ENCODE data around the gene KIAA1755. TPM values are rescaled to one million over a fixed set of nuclear protein-coding genes. Genes with fewer than 3 reads are reported as not detected.
A peak's percentile ranks its signal among the peaks of the same experiment; 100 is the strongest.

Gene KIAA1755
- total RNA-seq, 3 donors from 2014 or later: not detected

DNA sequence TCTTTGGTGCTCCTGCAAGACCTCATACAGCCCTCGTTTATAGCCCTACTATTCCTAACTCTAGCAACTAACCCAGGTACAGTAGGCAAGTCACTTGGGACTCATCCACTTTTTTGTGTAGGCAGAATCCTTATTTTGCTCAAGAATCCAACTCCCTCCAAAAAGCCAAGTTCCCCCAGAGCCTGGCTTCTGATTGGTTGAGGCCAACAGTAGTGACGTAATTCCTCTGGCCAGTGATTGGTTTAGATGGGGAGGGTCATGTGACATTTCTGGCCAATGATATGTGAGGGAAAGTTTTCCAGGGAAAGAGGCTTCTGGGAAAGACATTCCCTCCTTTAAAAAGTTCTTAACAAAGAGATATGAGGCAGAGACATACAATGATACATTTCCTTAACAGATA lies 32.1 kb downstream of the KIAA1755 start:
- Mint-ChIP-seq H3K36me3 (ENCODE audit: insufficient read depth) (no peaks in the 10 kb centered on the region), H3K4me3 (no peak overlapping the region), H3K9me3 (no peaks in the 10 kb centered on the region), H3K4me1 (ENCODE audit: low read depth) (no peaks in the 10 kb centered on the region), H3K27me3 (ENCODE audit: low read depth) (peaks cover 16% of the 10 kb centered on the region)
- DNase-seq: no peak
- no peak for ATAC-seq

DNA sequence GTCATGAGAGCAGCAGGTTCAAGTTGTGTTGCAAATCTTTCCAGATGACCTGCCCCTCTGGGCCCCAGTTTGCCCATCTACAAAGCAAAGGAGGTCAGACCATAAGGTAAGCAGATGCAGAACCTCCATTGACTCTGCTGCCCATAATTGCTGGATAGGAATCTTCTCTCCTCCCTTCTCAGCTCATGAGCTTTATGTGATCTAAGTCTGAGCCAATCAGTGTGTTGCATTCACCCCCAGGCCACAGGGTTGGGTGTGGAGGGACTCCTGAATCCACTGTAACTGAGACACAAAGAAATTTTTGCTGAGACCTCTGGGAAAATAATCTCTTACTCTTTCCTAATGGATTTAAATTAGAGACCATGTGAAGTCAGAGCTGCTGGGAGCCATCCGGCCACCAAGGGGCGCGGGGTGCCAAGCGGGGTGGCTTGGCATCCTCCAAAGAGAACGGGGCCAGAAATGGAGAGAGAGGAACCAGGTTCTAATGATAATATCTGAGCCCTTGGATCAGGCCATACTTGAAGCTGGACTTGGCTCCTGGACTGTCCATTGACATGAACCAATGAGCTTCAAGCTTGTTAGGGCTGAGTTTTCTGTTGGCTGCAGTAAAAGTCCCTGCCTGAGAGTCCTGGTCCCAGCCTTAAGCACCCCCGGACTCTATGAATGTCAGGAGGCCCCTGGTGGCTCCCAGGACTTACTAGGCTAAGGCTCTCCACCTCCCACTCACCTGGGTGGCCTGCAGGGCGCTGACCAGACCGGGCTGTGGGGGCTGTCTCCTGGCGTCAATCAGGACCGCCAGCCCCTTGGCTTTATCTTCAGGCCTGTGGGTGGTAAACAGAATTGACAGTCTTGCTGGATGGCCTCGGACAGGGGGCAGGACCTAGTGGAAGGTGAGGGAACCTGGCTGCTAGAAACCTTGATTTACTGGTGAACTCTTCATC lies 32.8 kb downstream of the KIAA1755 start:
- DNase-seq (no peak), ATAC-seq (no peak)
- no peaks in the 10 kb centered on the region for H3K36me3 Mint-ChIP-seq (ENCODE audit: insufficient read depth)
- H3K9me3 Mint-ChIP-seq: no peaks in the 10 kb centered on the region
- no peak overlapping the region for H3K4me3 Mint-ChIP-seq
- no peaks in the 10 kb centered on the region for H3K4me1 Mint-ChIP-seq (ENCODE audit: low read depth)
- peaks cover 16% of the 10 kb centered on the region for H3K27me3 Mint-ChIP-seq (ENCODE audit: low read depth)

DNA sequence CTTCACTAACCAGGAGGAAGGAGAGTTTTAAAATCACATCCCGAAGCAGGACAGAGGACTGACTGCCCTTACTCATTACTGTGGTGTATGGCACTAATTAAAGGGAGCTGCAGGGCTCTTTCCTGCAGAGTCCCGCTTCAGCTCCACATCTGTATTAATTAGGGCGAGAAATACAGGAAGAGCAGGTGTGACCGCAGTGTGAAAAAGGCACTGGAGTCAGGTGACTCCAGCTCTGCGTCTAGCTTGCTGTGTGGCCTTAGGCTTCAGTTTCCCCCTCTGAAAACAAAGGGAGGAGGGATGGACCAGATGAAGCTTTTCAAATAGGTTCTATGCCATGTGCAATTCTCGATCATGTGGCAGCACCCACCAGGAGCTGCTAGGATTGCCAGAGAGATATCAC lies 34.0 kb downstream of the KIAA1755 start:
- H3K9me3 Mint-ChIP-seq: no peaks in the 10 kb centered on the region
- no peaks in the 10 kb centered on the region for H3K36me3 Mint-ChIP-seq (ENCODE audit: insufficient read depth)
- peaks cover 16% of the 10 kb centered on the region for H3K27me3 Mint-ChIP-seq (ENCODE audit: low read depth)
- H3K4me1 Mint-ChIP-seq (ENCODE audit: low read depth): no peaks in the 10 kb centered on the region
- ATAC-seq (no peak), DNase-seq (no peak)
- no peak overlapping the region for H3K4me3 Mint-ChIP-seq

- ATAC-seq: no peak
- Mint-ChIP-seq H3K27me3 (ENCODE audit: low read depth) (peaks cover 12% of the 10 kb centered on the region), H3K4me3 (no peak overlapping the region), H3K9me3 (no peaks in the 10 kb centered on the region), H3K36me3 (ENCODE audit: insufficient read depth) (no peaks in the 10 kb centered on the region), H3K4me1 (ENCODE audit: low read depth) (peaks cover 2% of the 10 kb centered on the region)
- DNase-seq: no peak
Measured at GRCh38 chr20:38225900-38226263, 34.7 kb downstream of the KIAA1755 start.

DNA sequence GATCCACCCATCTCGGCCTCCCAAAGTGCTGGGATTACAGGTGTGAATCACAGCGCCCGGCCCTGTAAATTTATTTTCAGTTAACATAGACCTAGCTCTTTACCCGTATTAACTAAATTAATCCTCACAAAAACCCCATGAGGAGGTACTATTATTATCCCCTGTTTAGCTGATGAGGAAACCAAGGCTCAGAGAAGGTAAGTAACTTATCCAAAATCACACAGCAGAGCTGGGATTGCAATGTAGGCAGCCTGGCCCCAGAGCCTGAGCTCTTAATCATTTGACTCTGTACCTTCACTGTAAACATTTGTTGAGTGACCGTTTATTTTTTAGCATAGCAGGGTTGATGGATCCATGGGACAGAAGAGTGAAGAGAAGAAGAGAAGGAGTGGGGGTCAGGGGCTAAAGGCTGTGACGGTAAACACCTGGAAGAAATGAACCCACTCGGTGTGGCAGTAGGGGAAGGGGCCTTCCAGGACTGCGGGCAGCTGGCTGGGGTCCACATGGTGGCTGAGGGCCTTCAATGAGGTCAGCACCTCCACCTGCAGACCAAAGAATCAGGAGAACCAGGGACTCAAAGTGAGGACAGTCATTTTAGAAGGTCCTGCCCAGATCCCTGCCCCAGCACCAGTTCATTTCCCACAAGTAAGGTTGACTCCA lies 35.2 kb downstream of the KIAA1755 start:
- Mint-ChIP-seq H3K4me1 (ENCODE audit: low read depth) (peaks cover 3% of the 10 kb centered on the region), H3K36me3 (ENCODE audit: insufficient read depth) (no peaks in the 10 kb centered on the region), H3K4me3 (no peak overlapping the region), H3K9me3 (no peaks in the 10 kb centered on the region), H3K27me3 (ENCODE audit: low read depth) (peaks cover 9% of the 10 kb centered on the region)
- DNase-seq (no peak), ATAC-seq (no peak)

- Mint-ChIP-seq H3K4me1 (ENCODE audit: low read depth) (peaks cover 3% of the 10 kb centered on the region), H3K9me3 (no peaks in the 10 kb centered on the region)
Measured at GRCh38 chr20:38224531-38224930, 36.0 kb downstream of the KIAA1755 start.

DNA sequence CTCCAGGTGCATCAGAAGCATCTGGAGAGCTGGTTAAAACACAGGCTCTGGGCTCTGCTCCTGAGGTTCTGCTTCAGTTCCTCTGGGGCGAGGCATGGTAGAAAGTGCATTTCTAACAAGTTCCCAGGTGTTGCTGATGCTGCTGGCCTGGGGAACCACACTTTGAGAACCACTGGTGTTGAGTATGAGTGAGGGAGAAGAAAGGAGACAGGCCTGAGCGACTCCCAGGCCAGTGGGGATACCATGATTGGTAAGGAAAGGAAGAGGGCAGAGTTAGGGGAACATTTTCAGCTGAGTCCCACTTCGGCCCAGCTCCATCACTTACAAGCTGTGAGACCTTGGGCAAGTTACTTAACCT lies 36.8 kb downstream of the KIAA1755 start:
- Mint-ChIP-seq H3K4me3 (no peak overlapping the region), H3K4me1 (ENCODE audit: low read depth) (peaks cover 3% of the 10 kb centered on the region), H3K36me3 (ENCODE audit: insufficient read depth) (no peaks in the 10 kb centered on the region), H3K9me3 (no peaks in the 10 kb centered on the region), H3K27me3 (ENCODE audit: low read depth) (no peaks in the 10 kb centered on the region)
- no peak for ATAC-seq
- no peak for DNase-seq

More at GRCh38 chr20:38224531-38224930, 36.0 kb downstream of the KIAA1755 start:
- ATAC-seq (no peak), DNase-seq (no peak)
- H3K4me3 Mint-ChIP-seq: no peak overlapping the region
- H3K27me3 Mint-ChIP-seq (ENCODE audit: low read depth): peaks cover under 1% of the 10 kb centered on the region
- H3K36me3 Mint-ChIP-seq (ENCODE audit: insufficient read depth): no peaks in the 10 kb centered on the region

DNA sequence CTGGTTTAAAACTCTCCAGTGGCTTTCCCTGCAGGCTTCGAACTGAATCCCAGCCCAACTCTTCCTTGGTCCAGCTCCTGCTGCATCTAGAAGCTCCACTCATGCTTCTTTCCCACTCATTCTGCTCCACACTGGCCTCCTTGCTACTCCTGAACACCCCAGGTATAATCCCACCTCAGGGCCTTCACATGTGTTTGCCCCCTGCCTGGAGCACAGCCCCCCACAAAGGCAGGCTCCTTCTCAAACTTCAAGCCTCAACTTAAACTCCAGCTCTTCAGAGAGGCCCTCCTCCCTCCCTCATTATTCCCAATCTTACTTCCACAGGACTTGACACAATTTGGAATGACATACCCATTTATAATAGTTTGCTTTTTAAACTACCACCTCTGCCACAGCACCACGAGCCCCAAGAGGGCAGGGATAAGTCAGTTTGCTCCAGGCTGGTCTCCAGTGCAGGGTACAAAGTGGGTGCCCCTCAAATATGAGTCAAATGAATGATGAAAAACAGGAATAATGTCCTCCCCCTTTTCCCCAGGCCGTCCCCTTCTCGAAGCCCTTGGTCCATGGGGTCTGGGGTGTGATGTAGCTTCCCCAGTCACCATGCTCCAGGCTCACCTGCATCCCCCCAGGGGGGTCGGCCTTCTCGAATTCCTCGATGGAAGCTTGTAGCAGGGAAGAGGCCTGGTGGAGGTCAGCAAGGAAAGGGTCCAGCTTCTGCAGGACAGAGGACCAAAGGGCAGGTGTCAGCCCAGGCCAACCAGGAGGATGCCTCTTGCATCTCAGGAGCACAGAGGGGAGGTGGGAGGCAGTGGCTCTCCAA lies 37.4 kb downstream of the KIAA1755 start:
- ATAC-seq: no peak
- H3K36me3 Mint-ChIP-seq (ENCODE audit: insufficient read depth): no peaks in the 10 kb centered on the region
- H3K4me1 Mint-ChIP-seq (ENCODE audit: low read depth): peaks cover 3% of the 10 kb centered on the region
- H3K4me3 Mint-ChIP-seq: no peak overlapping the region
- no peak for DNase-seq
- no peaks in the 10 kb centered on the region for H3K9me3 Mint-ChIP-seq
- H3K27me3 Mint-ChIP-seq (ENCODE audit: low read depth): no peaks in the 10 kb centered on the region

GRCh38 chr20:38222231-38222922 lies 38.2 kb downstream of the KIAA1755 start:
- Mint-ChIP-seq H3K27me3 (ENCODE audit: low read depth) (no peaks in the 10 kb centered on the region), H3K4me3 (no peak overlapping the region), H3K9me3 (no peaks in the 10 kb centered on the region), H3K36me3 (ENCODE audit: insufficient read depth) (no peaks in the 10 kb centered on the region), H3K4me1 (ENCODE audit: low read depth) (peaks cover 3% of the 10 kb centered on the region)
- DNase-seq: peak; percentile 35
- peak in 1 of 2 donors; percentile 51 for ATAC-seq

GRCh38 chr20:38221119-38221589 lies 39.4 kb downstream of the KIAA1755 start:
- peak; percentile 76 to 86 for ATAC-seq
- Mint-ChIP-seq H3K27me3 (ENCODE audit: low read depth) (no peaks in the 10 kb centered on the region), H3K4me3 (no peak overlapping the region)

GRCh38 chr20:38220587-38221118 lies 39.9 kb downstream of the KIAA1755 start:
- no peaks in the 10 kb centered on the region for H3K27me3 Mint-ChIP-seq (ENCODE audit: low read depth)
- H3K9me3 Mint-ChIP-seq: no peaks in the 10 kb centered on the region
- H3K36me3 Mint-ChIP-seq (ENCODE audit: insufficient read depth): no peaks in the 10 kb centered on the region
- DNase-seq (no peak), ATAC-seq (no peak)
- H3K4me3 Mint-ChIP-seq: no peak overlapping the region
- H3K4me1 Mint-ChIP-seq (ENCODE audit: low read depth): peaks cover 3% of the 10 kb centered on the region

More at GRCh38 chr20:38221119-38221589, 39.4 kb downstream of the KIAA1755 start:
- Mint-ChIP-seq H3K9me3 (no peaks in the 10 kb centered on the region), H3K36me3 (ENCODE audit: insufficient read depth) (no peaks in the 10 kb centered on the region), H3K4me1 (ENCODE audit: low read depth) (peaks cover 3% of the 10 kb centered on the region)
- peak; percentile 60 for DNase-seq

GRCh38 chr20:38219006-38219950 lies 41.3 kb downstream of the KIAA1755 start:
- DNase-seq (no peak), ATAC-seq (no peak)
- Mint-ChIP-seq H3K4me1 (ENCODE audit: low read depth) (peaks cover 3% of the 10 kb centered on the region), H3K9me3 (no peaks in the 10 kb centered on the region), H3K4me3 (no peak overlapping the region), H3K36me3 (ENCODE audit: insufficient read depth) (no peaks in the 10 kb centered on the region), H3K27me3 (ENCODE audit: low read depth) (peaks cover 4% of the 10 kb centered on the region)

GRCh38 chr20:38218566-38218885 lies 42.0 kb downstream of the KIAA1755 start:
- no peak overlapping the region for H3K4me3 Mint-ChIP-seq
- peaks cover 4% of the 10 kb centered on the region for H3K27me3 Mint-ChIP-seq (ENCODE audit: low read depth)
- H3K9me3 Mint-ChIP-seq: no peaks in the 10 kb centered on the region
- H3K36me3 Mint-ChIP-seq (ENCODE audit: insufficient read depth): no peaks in the 10 kb centered on the region
- peaks cover 3% of the 10 kb centered on the region for H3K4me1 Mint-ChIP-seq (ENCODE audit: low read depth)
- DNase-seq (no peak), ATAC-seq (no peak)

All from activated T-cell treated with anti-CD3 and anti-CD28 coated beads, Interleukin-2, amount 50 U/mL, for 4 hours (primary cell).